COLO668 (cell line): ENCODE data around the gene POFUT2.

Experiments used
- DNase-seq: peaks from one replicate; lab custom pipeline; 2025; ENCODE audit not compliant: unreplicated experiment; lab: John Stamatoyannopoulos, UW

Gene POFUT2

DNA sequence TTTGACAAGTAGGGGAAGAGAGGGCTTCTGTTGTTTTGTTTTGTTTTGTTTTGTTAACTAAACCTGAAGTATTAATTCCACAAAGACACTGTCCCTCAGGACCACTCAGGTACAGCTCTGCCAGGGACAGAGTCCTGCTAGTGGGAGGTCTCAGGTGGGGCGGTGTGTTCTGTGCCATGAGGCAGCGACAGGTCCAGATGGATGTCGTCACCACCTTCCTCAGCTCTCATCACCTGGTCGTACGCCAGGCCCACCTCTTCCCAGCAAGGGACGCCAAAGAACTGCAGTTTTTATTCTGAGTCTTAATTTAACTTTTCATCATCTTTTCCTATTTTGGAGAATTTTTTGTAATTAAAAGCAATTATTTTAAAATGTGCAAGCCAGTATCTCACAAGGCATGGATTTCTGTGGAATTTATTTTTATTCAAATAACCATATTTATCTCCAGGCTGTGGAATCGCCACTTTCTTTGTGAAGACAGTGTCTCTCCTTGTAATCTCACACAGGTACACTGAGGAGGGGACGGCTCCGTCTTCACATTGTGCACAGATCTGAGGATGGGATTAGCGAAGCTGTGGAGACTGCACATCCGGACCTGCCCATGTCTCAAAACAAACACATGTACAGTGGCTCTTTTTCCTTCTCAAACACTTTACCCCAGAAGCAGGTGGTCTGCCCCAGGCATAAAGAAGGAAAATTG lies 62.5 kb downstream of the POFUT2 start:
- DNase-seq = no peak

DNA sequence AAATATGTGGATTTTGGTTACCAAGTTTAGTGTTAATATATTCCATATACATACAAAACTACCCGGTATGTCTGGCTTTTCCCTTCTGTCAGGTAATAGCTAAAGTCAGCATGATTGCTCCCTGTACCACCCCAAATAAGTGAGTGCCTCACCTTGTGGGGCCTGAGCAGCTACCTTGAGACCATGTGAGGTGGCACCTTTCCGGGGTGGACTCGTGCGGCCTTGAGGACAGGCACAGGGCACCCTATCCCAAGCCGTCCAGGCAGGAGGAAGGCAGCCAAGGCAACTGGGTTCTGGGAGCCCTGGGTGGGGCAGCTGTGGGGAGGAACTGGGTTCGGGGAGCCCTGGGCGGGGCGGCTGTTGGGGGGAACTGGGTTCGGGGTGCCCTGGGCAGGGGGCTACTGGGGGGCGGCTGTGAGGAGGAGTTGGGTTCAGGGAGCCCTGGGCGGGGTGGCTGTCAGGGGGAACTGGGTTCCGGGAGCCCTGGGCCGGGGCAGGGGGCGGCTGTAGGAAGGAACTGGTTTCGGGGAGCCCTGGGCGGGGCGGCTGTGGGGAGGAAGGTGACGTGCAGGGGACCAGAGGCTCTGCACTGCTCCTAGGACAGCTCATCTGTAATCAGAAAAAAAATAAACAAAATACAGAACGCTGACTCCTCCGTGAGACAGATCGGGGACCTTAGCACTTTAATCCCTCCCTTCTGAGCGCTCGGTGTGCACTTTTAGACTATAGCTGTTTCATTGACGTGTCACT lies 63.3 kb downstream of the POFUT2 start:
- no peak for DNase-seq

DNA sequence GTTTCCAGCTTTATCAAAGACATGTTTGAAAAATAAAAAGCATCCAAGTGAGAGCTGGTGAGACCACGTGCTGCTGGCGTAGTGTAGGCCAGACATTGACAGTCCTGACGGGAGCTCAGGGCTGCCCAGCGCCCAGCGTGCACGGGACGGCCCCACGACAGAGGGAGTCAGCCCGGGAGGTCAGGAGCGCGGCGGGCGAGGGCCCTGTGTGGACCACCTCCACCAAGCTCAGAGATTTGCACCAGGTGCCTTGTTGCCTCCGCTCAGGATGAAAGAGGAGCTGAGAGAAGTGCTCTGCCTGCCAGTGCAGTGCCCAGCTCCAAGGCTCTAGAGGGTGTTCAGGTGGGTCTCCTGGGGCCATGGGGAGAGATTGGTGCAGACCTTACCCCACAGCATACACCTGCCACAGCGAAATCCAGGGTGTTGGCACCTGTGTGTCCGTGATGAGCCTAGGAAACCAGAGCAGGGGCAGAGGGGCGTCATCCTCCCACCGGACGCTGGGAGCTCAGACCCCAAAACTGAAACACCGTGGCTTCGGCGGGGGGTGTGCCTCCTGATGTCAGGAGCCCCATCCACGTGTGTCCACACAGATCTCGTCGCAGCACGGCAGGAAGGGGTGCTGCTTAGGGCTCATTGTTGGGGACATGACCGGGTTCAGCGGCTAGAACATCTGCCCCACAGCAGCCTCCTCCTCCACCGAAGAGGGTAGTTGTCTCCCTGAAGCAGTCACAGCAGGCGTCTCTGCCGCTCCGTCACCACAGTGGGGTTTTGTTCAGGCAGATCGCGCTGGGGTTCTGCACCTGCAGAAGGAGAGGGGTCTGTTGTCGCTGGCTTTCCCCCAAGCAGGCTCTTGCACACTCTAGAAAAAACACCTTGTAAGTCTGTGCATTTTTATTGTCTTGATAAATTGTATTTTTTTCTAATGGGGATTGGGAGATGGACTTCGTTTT lies 64.2 kb downstream of the POFUT2 start:
- no peak for DNase-seq

GRCh38 chr21:45222001-45222400 lies 65.7 kb downstream of the POFUT2 start:
- no peak for DNase-seq

DNA sequence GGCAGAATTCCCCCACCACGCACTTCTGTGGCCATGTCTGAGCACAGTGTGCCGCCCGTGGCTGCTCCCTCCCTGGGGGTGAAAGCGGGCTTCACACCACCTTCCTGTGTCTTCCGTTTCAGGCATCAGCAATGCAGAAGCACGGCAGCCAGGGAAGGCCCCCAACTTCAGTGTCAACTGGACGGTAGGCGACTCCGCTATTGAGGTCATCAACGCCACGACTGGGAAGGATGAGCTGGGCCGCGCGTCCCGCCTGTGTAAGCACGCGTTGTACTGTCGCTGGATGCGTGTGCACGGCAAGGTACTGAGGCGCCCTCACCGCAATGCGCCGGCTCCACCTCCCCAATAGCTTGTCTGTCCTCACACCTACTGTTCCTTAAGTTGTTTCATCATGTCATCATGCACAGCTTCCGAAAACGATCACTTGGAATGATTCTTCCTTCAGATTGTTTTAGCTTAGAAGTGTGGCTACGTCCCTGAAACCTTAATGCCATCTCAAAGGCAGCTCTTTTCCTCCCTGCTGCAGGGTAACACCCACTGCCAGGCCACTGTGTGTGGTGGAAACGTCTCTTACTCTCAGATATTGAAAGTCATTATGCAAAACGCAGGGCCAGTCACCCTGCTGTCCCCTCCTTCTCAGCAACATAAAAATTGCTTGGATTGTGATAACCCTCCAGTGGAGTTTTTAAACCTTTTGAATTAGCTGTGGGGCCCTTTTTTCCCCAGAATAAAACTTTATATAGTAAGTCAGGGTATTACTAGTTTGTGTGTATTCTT lies 66.8 kb downstream of the POFUT2 start:
- DNase-seq = no peak

- DNase-seq = no peak
These were observed 67.6 kb downstream of the POFUT2 start for GRCh38 chr21:45220071-45220481.

- DNase-seq = no peak
These were observed 68.2 kb downstream of the POFUT2 start for GRCh38 chr21:45219517-45219916.

DNA sequence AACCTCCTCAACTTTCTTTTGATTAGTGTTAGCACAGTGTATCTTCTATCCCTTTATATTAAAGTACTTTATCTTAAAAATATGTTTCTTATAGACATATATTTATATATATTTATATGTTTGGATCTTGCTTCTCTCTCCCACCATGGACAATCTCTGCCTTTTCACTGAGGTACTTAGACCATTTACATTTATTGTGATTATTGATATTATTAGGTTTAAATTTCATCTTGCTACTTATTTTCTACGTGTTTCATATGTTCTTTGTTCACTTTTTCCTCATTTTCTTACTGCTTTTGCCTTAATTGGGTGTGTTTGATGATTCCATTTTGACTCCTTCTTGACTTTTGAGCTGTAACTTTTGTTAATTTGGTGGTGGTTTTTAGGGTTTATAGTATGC lies 70.7 kb downstream of the POFUT2 start:
- DNase-seq = no peak

GRCh38 chr21:45215213-45215612 lies 72.5 kb downstream of the POFUT2 start:
- DNase-seq = no peak
